NCI-H526 (cell line): Measurements from ENCODE around the gene LMOD3.

ENCODE experiments used
- DNase-seq, 2 experiments: peaks; one replicate each; lab custom pipeline; 2025; lab: John Stamatoyannopoulos, UW

LMOD3 gene

DNA sequence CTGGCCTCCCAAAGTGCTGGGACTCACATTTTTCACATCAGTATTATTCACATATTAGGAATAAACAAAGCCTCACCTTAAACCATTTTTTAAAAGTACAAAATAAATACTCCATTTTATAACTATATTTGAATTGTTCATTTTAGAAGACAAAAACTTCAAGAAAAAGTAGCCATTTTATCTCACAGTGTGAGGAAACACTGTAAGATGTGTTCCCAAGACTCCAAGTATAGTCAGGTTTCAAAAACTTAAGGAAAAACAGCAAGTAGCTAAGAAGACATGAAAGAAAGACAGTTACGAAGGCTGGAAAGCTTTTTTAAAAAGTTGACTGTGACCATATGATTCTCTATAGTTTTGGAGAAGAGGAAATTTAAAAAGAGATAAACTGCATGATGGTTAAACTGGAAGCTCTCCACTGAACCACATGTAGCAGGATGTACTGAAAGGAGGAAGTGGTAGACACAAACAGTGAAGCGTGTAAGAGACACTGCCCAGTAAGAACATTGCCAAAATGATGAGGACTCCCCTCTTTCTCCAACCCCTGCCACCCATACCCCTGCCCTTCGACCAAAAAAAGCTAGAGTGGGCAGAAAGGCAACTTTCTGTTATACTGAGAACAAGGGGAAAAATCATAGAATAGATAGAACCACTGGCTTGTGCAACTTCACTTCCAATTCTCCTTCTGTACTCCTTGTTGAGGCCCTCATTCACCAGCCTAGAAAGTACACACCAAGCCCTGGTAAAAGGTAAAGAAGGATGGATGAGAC lies 64.0 kb downstream of the LMOD3 start:
- no peak for DNase-seq
